AG10803 (cell line): ENCODE measurements around the gene CDH12.

Experiments used
- DNase-seq: peaks from one replicate; pipeline ENCODE4 v3.0.0; 2010; ENCODE audit warnings: low read depth
- H3K4me3 ChIP-seq: 2 replicates; pipeline ENCODE4 v1.5.1; 2011; ENCODE audit warnings: mild to moderate bottlenecking, low read length, control low read depth
- CTCF ChIP-seq: conservative IDR thresholded peaks from 2 replicates; pipeline ENCODE4 v1.5.1; 2011; ENCODE audit warnings: mild to moderate bottlenecking, low read length, control low read depth, inconsistent platforms

The CDH12 gene

DNA sequence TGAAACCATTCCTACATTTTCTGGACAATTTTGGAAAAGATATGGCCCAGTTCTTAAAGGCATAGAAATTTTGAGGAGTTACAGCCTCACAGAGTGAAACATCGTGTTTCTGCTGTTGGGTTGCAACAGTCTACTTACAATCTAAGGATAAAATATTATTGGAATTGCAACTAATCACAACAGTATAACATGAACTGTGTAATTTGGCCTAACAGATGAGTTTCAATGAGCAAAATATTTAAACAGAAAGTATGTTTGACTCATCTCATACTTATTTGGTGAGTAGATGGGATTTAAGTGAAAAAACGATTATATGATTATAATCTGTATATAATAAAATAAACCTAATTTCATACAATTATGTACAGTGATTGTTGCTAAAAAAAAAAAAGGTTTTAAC, 1061.8 kb downstream of the CDH12 start:
- H3K4me3 ChIP-seq, result no peak overlapping the region
- TF ChIP-seq CTCF, result no peak
- DNase-seq, result no peak

- DNase-seq, result no peak
- TF ChIP-seq CTCF, result no peak
- no peak overlapping the region for H3K4me3 ChIP-seq
Observed at GRCh38 chr5:21784487-21784886, 1068.7 kb downstream of the CDH12 start.

GRCh38 chr5:21783074-21783679, 1070.0 kb downstream of the CDH12 start:
- no peak overlapping the region for H3K4me3 ChIP-seq
- no peak for DNase-seq
- no peak for TF ChIP-seq CTCF

GRCh38 chr5:21776466-21776865, 1076.7 kb downstream of the CDH12 start:
- H3K4me3 ChIP-seq, result no peak overlapping the region
- DNase-seq, result no peak
- TF ChIP-seq CTCF, result no peak

DNA sequence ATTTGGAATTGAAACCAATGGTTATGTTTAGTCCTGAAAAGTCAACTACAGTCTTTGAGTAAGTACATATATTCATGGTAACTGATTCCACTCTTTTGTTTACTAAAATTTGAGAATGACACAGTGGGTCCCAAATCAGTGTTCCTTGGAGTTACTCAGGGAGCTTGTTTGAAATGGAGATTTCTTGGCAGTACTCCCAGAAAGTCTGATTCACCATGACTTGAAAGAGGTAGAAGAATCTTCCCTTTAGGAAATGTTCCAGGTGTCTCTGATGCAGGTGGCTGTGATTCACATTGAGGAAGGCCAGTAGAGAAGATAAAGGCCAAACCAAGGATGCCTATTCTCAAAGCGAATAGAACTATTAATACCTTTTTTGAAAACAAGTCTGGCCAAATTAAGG, 1078.3 kb downstream of the CDH12 start:
- H3K4me3 ChIP-seq, result no peak overlapping the region
- TF ChIP-seq CTCF, result no peak
- no peak for DNase-seq

GRCh38 chr5:21774281-21774680, 1078.9 kb downstream of the CDH12 start:
- no peak for DNase-seq
- TF ChIP-seq CTCF, result no peak
- no peak overlapping the region for H3K4me3 ChIP-seq

DNA sequence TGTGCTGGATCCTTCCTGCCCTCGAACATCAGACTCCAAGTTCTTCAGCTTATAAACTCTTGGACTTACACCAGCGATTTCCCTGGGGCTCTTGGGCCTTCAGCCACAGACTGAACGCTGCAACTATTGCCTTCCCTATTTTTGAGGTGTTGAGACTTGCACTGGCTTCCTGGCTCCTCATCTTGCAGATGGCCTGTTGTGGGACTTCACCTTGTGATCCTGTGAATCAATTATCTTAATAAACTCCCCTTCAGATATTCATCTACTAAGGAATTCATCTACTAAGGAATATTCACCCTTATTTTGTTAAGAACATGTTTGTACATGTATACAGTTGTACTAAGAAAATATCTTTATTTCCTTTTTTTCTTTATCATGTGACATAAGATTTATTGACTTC, 1079.7 kb downstream of the CDH12 start:
- TF ChIP-seq CTCF, result no peak
- H3K4me3 ChIP-seq, result no peak overlapping the region
- no peak for DNase-seq
